UCSD-AML1 (cell line): ENCODE data around the gene NBDY.
A peak's percentile ranks its signal among the peaks of the same experiment; 100 is the strongest.
"Not testable (repeated sequence)": the region's sequence is repeated elsewhere in the genome, so short reads cannot be mapped to it uniquely, and the experiment has no call there.

ENCODE experiments used
- DNase-seq: peaks from one replicate; lab custom pipeline; 2025; ENCODE audit not compliant: unreplicated experiment; lab: John Stamatoyannopoulos, UW

NBDY gene

GRCh38 chrX:56800307-56800706, 71.3 kb downstream of the NBDY start:
- no peak for DNase-seq

GRCh38 chrX:56800801-56801200, 71.8 kb downstream of the NBDY start:
- DNase-seq = no peak

DNA sequence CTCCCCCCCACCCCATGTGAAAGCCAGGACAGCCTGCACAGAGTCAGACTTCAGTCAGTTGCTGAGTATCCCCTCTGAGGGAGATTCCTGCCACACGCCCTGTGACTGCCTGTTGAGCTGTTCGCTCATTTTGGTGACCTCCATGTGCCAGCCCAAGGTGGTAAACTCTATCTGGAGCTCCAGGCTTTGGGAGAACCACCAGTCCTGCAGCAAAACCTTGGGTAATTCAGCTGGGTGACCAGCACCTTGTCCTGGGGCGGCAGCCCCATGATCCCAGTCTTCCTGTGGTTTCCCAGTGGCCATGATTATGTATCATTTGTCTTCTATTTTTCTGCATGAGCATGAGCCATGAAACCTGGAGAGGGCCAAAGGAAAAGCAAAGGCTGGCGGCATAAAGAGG, 73.4 kb downstream of the NBDY start:
- DNase-seq = no peak

GRCh38 chrX:56802921-56803849, 74.1 kb downstream of the NBDY start:
- peak; percentile 37 for DNase-seq

DNA sequence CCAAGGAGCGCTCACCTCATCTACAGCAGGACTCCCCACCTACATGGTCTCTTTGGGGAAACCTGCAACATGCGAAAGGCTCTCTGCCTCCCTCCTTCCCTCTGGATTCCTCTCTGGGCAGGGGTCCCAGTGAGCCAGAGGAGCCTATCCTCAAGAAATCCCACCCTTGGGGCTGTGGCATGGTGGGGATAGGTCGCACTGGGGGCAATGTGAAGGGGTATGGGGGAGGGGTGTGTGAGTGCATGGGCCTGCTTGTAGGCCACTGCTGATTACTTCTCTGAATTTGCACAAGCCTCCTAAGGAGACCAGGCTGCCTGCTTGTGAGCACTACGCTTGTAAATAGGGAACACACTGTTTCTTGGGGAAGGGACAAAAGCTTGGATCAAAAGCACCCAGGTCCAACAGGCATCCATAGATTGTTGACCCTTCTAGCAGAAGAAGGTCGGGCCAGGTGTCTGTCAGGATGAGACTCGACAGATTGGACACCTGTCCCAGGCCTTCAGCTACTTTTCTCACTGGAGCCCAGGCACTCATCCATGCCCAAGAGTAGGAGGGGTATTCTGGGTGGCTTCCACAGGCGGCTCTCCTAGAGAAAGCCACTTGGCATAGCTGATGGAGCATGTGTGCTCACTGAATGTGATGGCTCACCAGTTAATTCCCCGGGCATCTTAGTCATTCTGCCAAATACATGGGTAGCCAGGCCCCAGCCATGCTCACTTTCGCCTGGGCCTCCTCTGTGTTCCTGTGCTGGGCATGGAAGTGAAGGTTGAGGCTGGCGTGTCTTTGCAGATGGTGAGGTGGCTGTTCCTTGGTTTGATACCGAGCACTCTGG, 75.0 kb downstream of the NBDY start:
- DNase-seq = no peak

DNA sequence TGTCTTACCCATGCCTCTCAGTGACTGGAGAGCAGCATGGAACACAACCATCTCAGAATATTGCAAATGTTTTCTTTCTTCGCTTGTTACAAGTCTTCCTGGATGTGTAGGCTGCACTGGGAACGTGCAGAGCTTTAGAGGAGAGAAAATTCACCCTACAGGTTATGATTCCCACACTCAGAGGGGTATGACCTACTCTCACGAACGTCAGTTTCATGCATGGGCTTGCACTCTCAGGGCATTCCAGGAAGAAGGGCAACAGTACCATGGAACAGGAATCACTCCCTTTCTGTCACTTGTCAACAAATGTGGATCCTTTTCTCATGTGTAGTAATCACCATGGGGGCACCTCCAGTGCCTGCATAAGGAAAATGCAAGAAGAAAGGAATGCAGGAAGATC, 75.8 kb downstream of the NBDY start:
- DNase-seq = no peak

DNA sequence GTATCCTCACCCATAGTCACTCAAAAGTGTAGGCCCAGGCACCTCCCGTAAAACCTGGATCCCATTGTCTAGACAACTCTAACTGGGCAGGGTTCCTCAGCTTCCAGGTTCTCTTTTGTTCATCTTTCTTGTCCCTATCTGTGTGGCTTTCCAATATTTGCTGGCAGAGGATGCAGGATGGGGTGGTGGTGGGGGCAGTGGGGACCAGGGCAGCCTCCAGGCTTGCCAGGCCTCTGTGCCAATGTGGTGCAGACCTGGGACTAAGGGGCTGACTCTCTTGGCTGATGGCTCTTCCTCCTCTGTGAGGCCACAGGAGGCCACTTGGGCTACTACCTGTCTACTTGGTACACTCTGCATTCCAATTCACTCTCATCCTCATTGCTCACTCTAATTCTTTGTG, 76.4 kb downstream of the NBDY start:
- DNase-seq = no peak

DNA sequence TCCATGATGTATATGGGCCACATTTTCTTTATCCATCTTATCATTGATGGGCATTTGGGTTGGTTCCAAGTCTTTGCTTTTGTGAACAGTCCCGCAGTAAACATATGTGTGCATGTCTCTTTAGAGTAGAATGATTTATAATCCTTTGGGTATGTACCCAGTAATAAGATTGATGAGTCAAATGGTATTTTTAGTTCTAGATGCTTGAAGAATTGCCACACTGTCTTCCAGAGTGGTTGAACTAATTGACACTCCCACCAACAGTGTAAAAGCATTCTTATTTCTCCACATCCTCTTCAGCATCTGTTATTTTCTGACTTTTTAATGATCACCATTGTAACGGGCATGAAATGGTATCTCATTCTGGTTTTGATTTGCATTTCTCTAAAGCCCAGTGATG, 77.1 kb downstream of the NBDY start:
- DNase-seq = not testable (repeated sequence)

- DNase-seq = no peak
These were observed 82.6 kb downstream of the NBDY start for GRCh38 chrX:56811599-56811998.

GRCh38 chrX:56812515-56813105, 83.6 kb downstream of the NBDY start:
- no peak for DNase-seq

GRCh38 chrX:56813318-56813837, 84.3 kb downstream of the NBDY start:
- DNase-seq = peak; percentile 22

DNA sequence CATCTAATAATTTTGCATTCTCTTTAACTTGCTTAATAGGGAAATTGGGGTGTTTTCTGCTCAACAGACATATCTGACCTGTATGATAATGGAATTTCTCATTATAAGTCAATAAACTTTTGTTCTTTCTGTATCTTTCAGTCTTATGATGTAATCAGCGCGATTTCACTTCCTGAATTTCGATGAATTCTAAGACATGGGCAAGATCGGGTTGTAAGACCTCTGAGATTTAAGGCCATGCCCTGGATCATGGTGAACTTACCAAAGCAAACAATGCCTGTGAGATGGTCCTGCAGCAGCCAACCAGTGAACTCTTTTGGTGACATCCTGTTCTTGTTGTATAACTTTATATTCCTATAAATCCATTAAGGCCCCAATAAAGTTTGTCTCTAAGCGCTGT, 88.1 kb downstream of the NBDY start:
- DNase-seq = no peak

GRCh38 chrX:56826020-56826419, 97.0 kb downstream of the NBDY start:
- DNase-seq = no peak

DNA sequence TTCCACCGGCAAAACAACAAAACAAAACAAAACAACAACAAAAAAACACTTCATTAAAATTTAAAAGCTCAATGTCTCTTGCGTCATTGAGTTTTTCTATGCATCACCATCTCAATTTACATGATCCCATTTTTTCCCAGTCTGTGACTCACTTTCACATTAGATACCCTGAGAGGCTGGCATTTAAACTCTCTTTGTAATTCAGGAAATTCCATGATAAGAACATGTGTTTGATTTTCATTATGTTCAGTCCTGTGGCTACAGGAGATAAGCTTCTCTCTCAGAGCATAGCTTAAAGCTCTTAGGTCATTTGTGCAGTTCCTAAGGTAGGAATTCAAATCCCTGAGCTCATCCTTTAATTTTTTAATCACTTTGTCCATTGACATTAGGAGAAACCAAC, 104.6 kb downstream of the NBDY start:
- no peak for DNase-seq

DNA sequence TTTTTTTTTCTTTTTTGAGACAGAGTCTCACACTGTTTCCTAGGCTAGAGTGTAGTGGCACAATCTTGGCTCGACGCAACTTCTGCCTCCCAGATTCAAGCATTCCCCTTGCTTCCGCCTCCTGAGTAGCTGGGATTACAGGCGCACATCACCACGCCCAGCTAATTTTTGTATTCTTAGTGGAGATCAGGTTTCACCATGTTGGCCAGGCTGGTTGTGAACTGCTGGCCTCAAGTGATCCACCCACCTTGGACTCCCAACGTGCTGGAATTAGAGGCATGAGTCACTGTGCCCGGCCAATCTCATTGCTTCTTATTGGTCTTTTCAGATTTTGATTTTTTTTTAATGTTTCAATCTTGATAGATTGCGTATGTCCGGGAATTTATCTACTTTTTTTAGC, 124.4 kb downstream of the NBDY start:
- no peak for DNase-seq

DNA sequence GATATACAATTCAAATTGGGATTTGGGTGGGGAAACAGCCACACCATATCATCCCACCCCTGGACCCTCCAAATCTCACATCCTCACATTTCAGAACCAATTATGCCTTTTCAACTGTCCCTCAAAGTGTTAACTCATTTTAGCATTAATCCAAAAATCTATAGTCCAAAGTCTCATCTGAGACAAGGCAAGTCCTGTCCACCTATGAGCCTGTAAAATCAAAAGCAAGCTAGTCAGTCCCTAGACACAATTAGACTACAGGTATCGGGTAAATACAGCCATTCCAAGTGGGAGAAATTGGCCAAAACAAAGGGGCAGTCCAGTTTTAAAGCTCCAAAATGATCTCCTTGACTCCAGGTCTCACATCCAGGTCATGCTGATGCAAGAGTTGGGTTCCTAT, 128.0 kb downstream of the NBDY start:
- no peak for DNase-seq

- DNase-seq = no peak
These were observed 131.8 kb downstream of the NBDY start for GRCh38 chrX:56860888-56861287.
